GM12878 (cell line): ENCODE measurements around the gene TEX30. TPM values are rescaled to one million over a fixed set of nuclear protein-coding genes. Genes with fewer than 3 reads are reported as not detected.

Experiments
- ATAC-seq: fragments of 200-7000 bp; cut with Tn5 transposase; 3 replicates; pipeline ENCODE4 v1.9.1; 2020; ENCODE audit warnings: mild to moderate bottlenecking, moderate library complexity
- BruUV-seq: library from RNA; stranded (reverse); fragments of 400-500 nt; replicated peaks from 2 replicates; lab custom pipeline; 2021; lab: Mats Ljungman, UMichigan
- CTCF ChIA-PET: fragments of 300-600 bp; sonication (Branson Sonifier 250); formaldehyde crosslinking; extraction: SDS; loops from one replicate; lab custom pipeline; 2021; ENCODE audit warnings: inconsistent platforms; lab: Yijun Ruan, JAX
- POLR2A ChIA-PET: fragments of 350-600 bp; formaldehyde crosslinking; extraction: SDS; loops from one replicate; lab custom pipeline; 2021; ENCODE audit warnings: inconsistent platforms; lab: Charles Lee
- RAD21 ChIA-PET: fragments of 300-600 bp; sonication (Branson Sonifier 250); formaldehyde crosslinking; loops from one replicate; lab custom pipeline; 2023; ENCODE audit warnings: antibody characterized with exemption; ENCODE audit not compliant: unreplicated experiment; lab: Charles Lee
- SMC1A ChIA-PET: fragments of 300-600 bp; sonication (Branson Sonifier 250); formaldehyde crosslinking; loops from one replicate; lab custom pipeline; 2023; ENCODE audit not compliant: unreplicated experiment, uncharacterized antibody; lab: Charles Lee
- DNase-seq: peaks from one replicate; pipeline ENCODE4 v3.0.0-alpha.2; 2011; ENCODE audit warnings: low read depth, low spot score
- FAIRE-seq: peaks from 3 replicates; lab custom pipeline; 2011; peaks lifted over from hg19 to GRCh38; lab: Jason Lieb, UNC
- H2AFZ ChIP-seq: 2 replicates; pipeline ENCODE4 v1.6.0; 2011; ENCODE audit warnings: low read depth, low read length, control low read depth; ENCODE audit not compliant: control insufficient read depth
- H3K27ac ChIP-seq: 2 replicates; pipeline ENCODE4 v1.5.1; 2011; ENCODE audit warnings: control low read depth; ENCODE audit not compliant: control insufficient read depth, insufficient read depth
- H3K27me3 ChIP-seq, 2 experiments: replicated peaks in 1 of 2; 2 replicates each; pipeline versions ENCODE4 v1.6.0 to v1.6.1; 2011; ENCODE audit warnings: low read length in 1 of 2; ENCODE audit not compliant: control insufficient read depth in 2 of 2, insufficient read depth in 2 of 2
- H3K36me3 ChIP-seq, 2 experiments: 2 replicates each; pipeline ENCODE4 v1.5.1; 2011; ENCODE audit warnings: low read length in 1 of 2; ENCODE audit not compliant: control insufficient read depth in 2 of 2, insufficient read depth in 2 of 2
- H3K4me1 ChIP-seq: 2 replicates; pipeline ENCODE4 v1.6.1; 2011; ENCODE audit warnings: mild to moderate bottlenecking, low read length, moderate library complexity, mixed read lengths; ENCODE audit not compliant: control insufficient read depth, insufficient read depth
- H3K4me2 ChIP-seq: 2 replicates; pipeline ENCODE4 v1.6.0; 2011; ENCODE audit warnings: control low read depth; ENCODE audit not compliant: control insufficient read depth, insufficient read depth
- H3K4me3 ChIP-seq: fragments of 200-600 bp; sonication (generic); 2 replicates; pipeline ENCODE4 v1.5.1; 2016
- H3K79me2 ChIP-seq: 2 replicates; pipeline ENCODE4 v1.6.0; 2011; ENCODE audit warnings: low read length; ENCODE audit not compliant: control insufficient read depth, insufficient read depth
- H3K9ac ChIP-seq: 2 replicates; pipeline ENCODE4 v1.8.0; 2011; ENCODE audit warnings: low read length, control low read depth, mixed read lengths; ENCODE audit not compliant: control insufficient read depth, insufficient read depth
- H3K9me3 ChIP-seq: replicated peaks from 3 replicates; pipeline ENCODE4 v1.5.1; 2011; ENCODE audit warnings: mild to moderate bottlenecking, low read length; ENCODE audit not compliant: control insufficient read depth, insufficient read depth
- H4K20me1 ChIP-seq: 2 replicates; pipeline ENCODE4 v1.6.0; 2011; ENCODE audit not compliant: control insufficient read depth, insufficient read depth
- CBFB ChIP-seq: IDR thresholded peaks from 2 replicates; pipeline ENCODE4 v1.6.1; 2016; ENCODE audit warnings: antibody characterized with exemption, low read depth
- IKZF2 ChIP-seq, 2 experiments: fragments of 450-650 bp; IDR thresholded peaks; 2 replicates each; pipeline ENCODE4 v1.6.1; 2017; ENCODE audit warnings: mild to moderate bottlenecking in 2 of 2, moderate library complexity in 2 of 2
- MEF2B ChIP-seq: fragments of 450-650 bp; IDR thresholded peaks from 2 replicates; pipeline ENCODE4 v1.6.1; 2018; ENCODE audit warnings: mild to moderate bottlenecking, moderate library complexity; ENCODE audit not compliant: partially characterized antibody, poor library complexity, severe bottlenecking
- MXI1 ChIP-seq: fragments of 150-350 bp; IDR thresholded peaks from 2 replicates; pipeline ENCODE4 v1.6.1; 2011; ENCODE audit warnings: low read depth, mild to moderate bottlenecking, inconsistent platforms, low read length, improper control_type of control experiment
- NR2C1 ChIP-seq: fragments of 450-650 bp; IDR thresholded peaks from 2 replicates; pipeline ENCODE4 v1.6.1; 2017; ENCODE audit warnings: antibody characterized with exemption, mild to moderate bottlenecking, moderate library complexity
- NR2C2 ChIP-seq: IDR thresholded peaks from 2 replicates; pipeline ENCODE4 v1.6.1; 2011; ENCODE audit warnings: borderline replicate concordance, low read depth; ENCODE audit not compliant: control insufficient read depth, insufficient read length
- POU2F2 ChIP-seq: IDR thresholded peaks from 3 replicates; pipeline ENCODE4 v1.6.1; 2011; ENCODE audit warnings: low read depth, mild to moderate bottlenecking, low read length, borderline replicate concordance
- RFX5 ChIP-seq: IDR thresholded peaks from 2 replicates; pipeline ENCODE4 v1.6.1; 2011; ENCODE audit warnings: low read depth, low read length, improper control_type of control experiment
- SUZ12 ChIP-seq: fragments of 200-600 bp; sonication (generic); IDR thresholded peaks from one replicate; pipeline ENCODE4 v1.6.1; 2018; ENCODE audit warnings: antibody characterized with exemption, mild to moderate bottlenecking; ENCODE audit not compliant: unreplicated experiment
- YBX1 ChIP-seq: fragments of 450-650 bp; IDR thresholded peaks from 2 replicates; pipeline ENCODE4 v1.6.1; 2016; ENCODE audit warnings: antibody characterized with exemption
- WGBS: methylation state at CpG from one replicate; pipeline ENCODE4 v1.1.6; 2016; ENCODE audit warnings: low lambda C conversion rate; ENCODE audit not compliant: insufficient replicate concordance, insufficient coverage; ENCODE audit errors: missing lambda C conversion rate; 5-methylcytosine and 5-hydroxymethylcytosine counted together
- in situ Hi-C: fragments of 300-500 bp; cut with MboI; formaldehyde crosslinking; loops from 9 replicates; pipeline ENCODE4 v1.14.3; 2018; ENCODE audit warnings: mixed read lengths
- intact Hi-C: fragments of 100-400 bp; cut with micrococcal nuclease; formaldehyde crosslinking; loops from one replicate; pipeline ENCODE4 v1.14.2; 2022; ENCODE audit not compliant: unreplicated experiment
- polyA plus RNA-seq, 11 experiments: library from polyadenylated mRNA; depleted of rRNA in 4 of 11; unstranded in 6 of 11; stranded (reverse) in 5 of 11; fragments of >200 nt; fragmentation: Nextera tagmentation in 4 of 11; fragmentation: Illumina TruSeq in 1 of 11; extraction: Ambion mirVana in 4 of 11; extraction: Trizol in 1 of 11; gene quantifications; 1 replicate in 1 of 11; 2 replicates in 10 of 11; pipeline versions ENCODE4 v1.2.1 to v1.2.3, GENCODE V29; 2011 to 2016; ENCODE audit warnings: inconsistent platforms in 2 of 11, missing spikeins in 2 of 11, low read depth in 1 of 11
- total RNA-seq, 4 experiments: library from RNA; depleted of rRNA in 3 of 4; stranded (reverse); fragments of >200 nt in 3 of 4; fragmentation: Illumina TruSeq in 1 of 4; extraction: Trizol in 1 of 4; gene quantifications; 2 replicates each; pipeline versions ENCODE4 v1.2.1 to v1.2.3, GENCODE V29; 2013 to 2021
- TF ChIP-seq, protein P1 (sequence below): IDR thresholded peaks from 2 replicates; pipeline ENCODE4 v1.6.1; 2011; ENCODE audit warnings: borderline replicate concordance, low read depth, mild to moderate bottlenecking, moderate library complexity, mixed read lengths, low read length; ENCODE audit not compliant: insufficient read depth; ENCODE audit errors: extremely low read length
- TF ChIP-seq, protein P2 (sequence below): IDR thresholded peaks from 2 replicates; pipeline ENCODE4 v1.6.1; 2012; ENCODE audit warnings: mild to moderate bottlenecking, low read depth, low read length
- TF ChIP-seq, protein P3 (sequence below): fragments of 450-650 bp; IDR thresholded peaks from 2 replicates; pipeline ENCODE4 v1.6.1; 2017; ENCODE audit warnings: mild to moderate bottlenecking, low read depth, inconsistent platforms; ENCODE audit not compliant: poor library complexity, severe bottlenecking
- TF ChIP-seq, protein P4 (sequence below): IDR thresholded peaks from 2 replicates; pipeline ENCODE4 v1.6.1; 2011; ENCODE audit warnings: borderline replicate concordance, low read depth, mild to moderate bottlenecking, moderate library complexity, low read length; ENCODE audit not compliant: insufficient read depth, poor library complexity, severe bottlenecking
- TF ChIP-seq, protein P5 (sequence below): fragments of 450-650 bp; IDR thresholded peaks from 2 replicates; pipeline ENCODE4 v1.6.1; 2017; ENCODE audit warnings: borderline replicate concordance

The TEX30 gene
- total and polyA plus RNA-seq, 10 of the 15 experiments (the other 5 are each of a cell fraction or from before 2014, with no cell fraction given), result 19.7 to 114 (median 25.0) TPM

DNA sequence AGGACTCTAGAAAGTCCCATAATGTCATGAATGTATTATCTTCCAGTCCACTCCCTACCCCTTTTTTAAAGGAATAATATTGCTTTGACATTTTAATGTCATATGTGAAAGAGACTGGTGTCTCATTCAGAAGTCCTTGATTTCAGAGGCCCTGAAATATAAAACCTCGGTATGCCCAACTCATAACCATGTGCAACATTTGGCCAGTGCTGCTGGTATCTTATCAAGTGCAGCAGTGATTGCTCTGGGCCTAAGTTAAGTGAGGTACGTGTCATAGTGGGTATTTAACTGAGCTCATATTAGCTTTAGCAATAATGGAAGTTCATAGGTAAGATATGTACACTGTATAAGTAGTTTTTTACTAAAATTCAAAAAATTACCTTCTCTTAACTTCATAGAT is 14.7 kb downstream of the TEX30 start:
- Histone ChIP-seq H2AFZ (no peak overlapping the region), H3K36me3 (no peaks in the 10 kb centered on the region), H3K27ac (no peak overlapping the region), H3K79me2 (no peaks in the 10 kb centered on the region), H3K27me3 (no peaks in the 10 kb centered on the region), H4K20me1 (no peaks in the 10 kb centered on the region), H3K9me3 (no peaks in the 10 kb centered on the region), H3K4me3 (no peak overlapping the region), H3K4me1 (no peaks in the 10 kb centered on the region), H3K4me2 (no peak overlapping the region), H3K9ac (no peak overlapping the region)
- POLR2A ChIA-PET, result no interaction called here
- intact Hi-C loops (no loop called here), in situ Hi-C loops (no loop called here)
- RAD21 ChIA-PET, result no interaction called here
- FAIRE-seq (no peak), DNase-seq (no peak), ATAC-seq (no peak)
- 30% methylated on average over 2 of the region's 2 CpGs for WGBS
- BruUV-seq, result no TSS peak
- CTCF ChIA-PET, result interaction anchor here (1.5 kb wide), 1 partner anchor 15 kb away, joined by 3 read pairs; the partner anchor contains the start of gene TEX30
- SMC1A ChIA-PET, result no interaction called here
- TF ChIP-seq MXI1, result no peak
- no peak for TF ChIP-seq MEF2B
- no peak for TF ChIP-seq RFX5
- no peak for TF ChIP-seq CBFB
- no peak for TF ChIP-seq NR2C1
- no peak for TF ChIP-seq NR2C2
- no peak for TF ChIP-seq POU2F2
- TF ChIP-seq, protein P1, sequence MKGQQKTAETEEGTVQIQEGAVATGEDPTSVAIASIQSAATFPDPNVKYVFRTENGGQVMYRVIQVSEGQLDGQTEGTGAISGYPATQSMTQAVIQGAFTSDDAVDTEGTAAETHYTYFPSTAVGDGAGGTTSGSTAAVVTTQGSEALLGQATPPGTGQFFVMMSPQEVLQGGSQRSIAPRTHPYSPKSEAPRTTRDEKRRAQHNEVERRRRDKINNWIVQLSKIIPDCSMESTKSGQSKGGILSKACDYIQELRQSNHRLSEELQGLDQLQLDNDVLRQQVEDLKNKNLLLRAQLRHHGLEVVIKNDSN, result no peak
- TF ChIP-seq, protein P2, sequence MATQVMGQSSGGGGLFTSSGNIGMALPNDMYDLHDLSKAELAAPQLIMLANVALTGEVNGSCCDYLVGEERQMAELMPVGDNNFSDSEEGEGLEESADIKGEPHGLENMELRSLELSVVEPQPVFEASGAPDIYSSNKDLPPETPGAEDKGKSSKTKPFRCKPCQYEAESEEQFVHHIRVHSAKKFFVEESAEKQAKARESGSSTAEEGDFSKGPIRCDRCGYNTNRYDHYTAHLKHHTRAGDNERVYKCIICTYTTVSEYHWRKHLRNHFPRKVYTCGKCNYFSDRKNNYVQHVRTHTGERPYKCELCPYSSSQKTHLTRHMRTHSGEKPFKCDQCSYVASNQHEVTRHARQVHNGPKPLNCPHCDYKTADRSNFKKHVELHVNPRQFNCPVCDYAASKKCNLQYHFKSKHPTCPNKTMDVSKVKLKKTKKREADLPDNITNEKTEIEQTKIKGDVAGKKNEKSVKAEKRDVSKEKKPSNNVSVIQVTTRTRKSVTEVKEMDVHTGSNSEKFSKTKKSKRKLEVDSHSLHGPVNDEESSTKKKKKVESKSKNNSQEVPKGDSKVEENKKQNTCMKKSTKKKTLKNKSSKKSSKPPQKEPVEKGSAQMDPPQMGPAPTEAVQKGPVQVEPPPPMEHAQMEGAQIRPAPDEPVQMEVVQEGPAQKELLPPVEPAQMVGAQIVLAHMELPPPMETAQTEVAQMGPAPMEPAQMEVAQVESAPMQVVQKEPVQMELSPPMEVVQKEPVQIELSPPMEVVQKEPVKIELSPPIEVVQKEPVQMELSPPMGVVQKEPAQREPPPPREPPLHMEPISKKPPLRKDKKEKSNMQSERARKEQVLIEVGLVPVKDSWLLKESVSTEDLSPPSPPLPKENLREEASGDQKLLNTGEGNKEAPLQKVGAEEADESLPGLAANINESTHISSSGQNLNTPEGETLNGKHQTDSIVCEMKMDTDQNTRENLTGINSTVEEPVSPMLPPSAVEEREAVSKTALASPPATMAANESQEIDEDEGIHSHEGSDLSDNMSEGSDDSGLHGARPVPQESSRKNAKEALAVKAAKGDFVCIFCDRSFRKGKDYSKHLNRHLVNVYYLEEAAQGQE, result no peak
- TF ChIP-seq SUZ12, result no peak
- TF ChIP-seq, protein P3, sequence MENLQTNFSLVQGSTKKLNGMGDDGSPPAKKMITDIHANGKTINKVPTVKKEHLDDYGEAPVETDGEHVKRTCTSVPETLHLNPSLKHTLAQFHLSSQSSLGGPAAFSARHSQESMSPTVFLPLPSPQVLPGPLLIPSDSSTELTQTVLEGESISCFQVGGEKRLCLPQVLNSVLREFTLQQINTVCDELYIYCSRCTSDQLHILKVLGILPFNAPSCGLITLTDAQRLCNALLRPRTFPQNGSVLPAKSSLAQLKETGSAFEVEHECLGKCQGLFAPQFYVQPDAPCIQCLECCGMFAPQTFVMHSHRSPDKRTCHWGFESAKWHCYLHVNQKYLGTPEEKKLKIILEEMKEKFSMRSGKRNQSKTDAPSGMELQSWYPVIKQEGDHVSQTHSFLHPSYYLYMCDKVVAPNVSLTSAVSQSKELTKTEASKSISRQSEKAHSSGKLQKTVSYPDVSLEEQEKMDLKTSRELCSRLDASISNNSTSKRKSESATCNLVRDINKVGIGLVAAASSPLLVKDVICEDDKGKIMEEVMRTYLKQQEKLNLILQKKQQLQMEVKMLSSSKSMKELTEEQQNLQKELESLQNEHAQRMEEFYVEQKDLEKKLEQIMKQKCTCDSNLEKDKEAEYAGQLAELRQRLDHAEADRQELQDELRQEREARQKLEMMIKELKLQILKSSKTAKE, result no peak
- TF ChIP-seq YBX1, result no peak
- TF ChIP-seq, protein P4, sequence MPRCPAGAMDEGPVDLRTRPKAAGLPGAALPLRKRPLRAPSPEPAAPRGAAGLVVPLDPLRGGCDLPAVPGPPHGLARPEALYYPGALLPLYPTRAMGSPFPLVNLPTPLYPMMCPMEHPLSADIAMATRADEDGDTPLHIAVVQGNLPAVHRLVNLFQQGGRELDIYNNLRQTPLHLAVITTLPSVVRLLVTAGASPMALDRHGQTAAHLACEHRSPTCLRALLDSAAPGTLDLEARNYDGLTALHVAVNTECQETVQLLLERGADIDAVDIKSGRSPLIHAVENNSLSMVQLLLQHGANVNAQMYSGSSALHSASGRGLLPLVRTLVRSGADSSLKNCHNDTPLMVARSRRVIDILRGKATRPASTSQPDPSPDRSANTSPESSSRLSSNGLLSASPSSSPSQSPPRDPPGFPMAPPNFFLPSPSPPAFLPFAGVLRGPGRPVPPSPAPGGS, result no peak
- TF ChIP-seq, protein P5, sequence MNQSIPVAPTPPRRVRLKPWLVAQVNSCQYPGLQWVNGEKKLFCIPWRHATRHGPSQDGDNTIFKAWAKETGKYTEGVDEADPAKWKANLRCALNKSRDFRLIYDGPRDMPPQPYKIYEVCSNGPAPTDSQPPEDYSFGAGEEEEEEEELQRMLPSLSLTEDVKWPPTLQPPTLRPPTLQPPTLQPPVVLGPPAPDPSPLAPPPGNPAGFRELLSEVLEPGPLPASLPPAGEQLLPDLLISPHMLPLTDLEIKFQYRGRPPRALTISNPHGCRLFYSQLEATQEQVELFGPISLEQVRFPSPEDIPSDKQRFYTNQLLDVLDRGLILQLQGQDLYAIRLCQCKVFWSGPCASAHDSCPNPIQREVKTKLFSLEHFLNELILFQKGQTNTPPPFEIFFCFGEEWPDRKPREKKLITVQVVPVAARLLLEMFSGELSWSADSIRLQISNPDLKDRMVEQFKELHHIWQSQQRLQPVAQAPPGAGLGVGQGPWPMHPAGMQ, result no peak
- TF ChIP-seq IKZF2 (IDR thresholded peaks at IDR 0.05), result no peak
